ENCODE results near the gene STPG3. TPM values are rescaled to one million over a fixed set of nuclear protein-coding genes. Genes with fewer than 3 reads are reported as not detected.
A peak's percentile ranks its signal among the peaks of the same experiment; 100 is the strongest.

STPG3 gene
- total RNA-seq, 1 donor from 2014 or later: 0.31 TPM

GRCh38 chr9:137216188-137216965 is 34.7 kb upstream of the STPG3 start:
- no peak overlapping the region for H3K27ac Mint-ChIP-seq
- peaks cover 3% of the 10 kb centered on the region for H3K4me1 Mint-ChIP-seq (ENCODE audit: unreplicated experiment)
- no peaks in the 10 kb centered on the region for H3K27me3 Mint-ChIP-seq
- no peak overlapping the region for H3K4me3 Mint-ChIP-seq
- TF ChIP-seq CTCF (conservative IDR thresholded peaks at IDR 0.05): no peak
- no peaks in the 10 kb centered on the region for H3K9me3 Mint-ChIP-seq
- DNase-seq (ENCODE audit: extremely low spot score, unreplicated experiment): no peak
- H3K36me3 Mint-ChIP-seq: no peaks in the 10 kb centered on the region

GRCh38 chr9:137217276-137218211 is 33.5 kb upstream of the STPG3 start:
- TF ChIP-seq CTCF (conservative IDR thresholded peaks at IDR 0.05): no peak
- H3K27me3 Mint-ChIP-seq: no peaks in the 10 kb centered on the region
- H3K4me1 Mint-ChIP-seq (ENCODE audit: unreplicated experiment): peaks cover 3% of the 10 kb centered on the region
- no peaks in the 10 kb centered on the region for H3K36me3 Mint-ChIP-seq
- H3K27ac Mint-ChIP-seq: peak overlapping the region; percentile 91
- no peak for DNase-seq (ENCODE audit: extremely low spot score, unreplicated experiment)
- no peaks in the 10 kb centered on the region for H3K9me3 Mint-ChIP-seq
- H3K4me3 Mint-ChIP-seq: peak overlapping the region; percentile 74

- TF ChIP-seq CTCF (conservative IDR thresholded peaks at IDR 0.05): no peak
- no peak for DNase-seq (ENCODE audit: extremely low spot score, unreplicated experiment)
- no peaks in the 10 kb centered on the region for H3K36me3 Mint-ChIP-seq
- H3K4me1 Mint-ChIP-seq (ENCODE audit: unreplicated experiment): peaks cover 3% of the 10 kb centered on the region
- no peaks in the 10 kb centered on the region for H3K27me3 Mint-ChIP-seq
- H3K27ac Mint-ChIP-seq: peak overlapping the region; percentile 43
- no peak overlapping the region for H3K4me3 Mint-ChIP-seq
- no peaks in the 10 kb centered on the region for H3K9me3 Mint-ChIP-seq
These were observed 32.8 kb upstream of the STPG3 start for GRCh38 chr9:137218212-137218753.

GRCh38 chr9:137218754-137219271 is 32.3 kb upstream of the STPG3 start:
- Mint-ChIP-seq H3K27me3 (no peaks in the 10 kb centered on the region), H3K4me3 (peak overlapping the region; percentile 31), H3K4me1 (ENCODE audit: unreplicated experiment) (peaks cover 3% of the 10 kb centered on the region), H3K9me3 (no peaks in the 10 kb centered on the region), H3K27ac (peak overlapping the region; percentile 43), H3K36me3 (no peaks in the 10 kb centered on the region)
- DNase-seq (ENCODE audit: extremely low spot score, unreplicated experiment): no peak
- no peak for TF ChIP-seq CTCF (conservative IDR thresholded peaks at IDR 0.05)

GRCh38 chr9:137219757-137220316 is 31.2 kb upstream of the STPG3 start:
- peak overlapping the region; percentile 58 for H3K4me3 Mint-ChIP-seq
- H3K27me3 Mint-ChIP-seq: no peaks in the 10 kb centered on the region
- H3K36me3 Mint-ChIP-seq: no peaks in the 10 kb centered on the region
- no peak overlapping the region for H3K27ac Mint-ChIP-seq
- H3K9me3 Mint-ChIP-seq: no peaks in the 10 kb centered on the region
- TF ChIP-seq CTCF (conservative IDR thresholded peaks at IDR 0.05): no peak
- DNase-seq (ENCODE audit: extremely low spot score, unreplicated experiment): no peak
- H3K4me1 Mint-ChIP-seq (ENCODE audit: unreplicated experiment): peaks cover 3% of the 10 kb centered on the region

Data from type B pancreatic cell (in vitro differentiated cells).